SK-N-SH (cell line): Measurements from ENCODE around the gene ATP11C. TPM values are rescaled to one million over a fixed set of nuclear protein-coding genes. Genes with fewer than 3 reads are reported as not detected.

Source experiments
- CTCF ChIA-PET: fragments of 300-600, 350-600 bp; formaldehyde crosslinking; extraction: SDS; loops from one replicate; lab custom pipeline; 2021; lab: Yijun Ruan, JAX
- POLR2A ChIA-PET: fragments of 350-600 bp; sonication (Branson Sonifier 250); formaldehyde crosslinking; extraction: SDS; loops from one replicate; lab custom pipeline; 2020; ENCODE audit warnings: antibody characterized with exemption, inconsistent platforms; lab: Yijun Ruan, JAX
- DNase-seq: peaks from one replicate; pipeline ENCODE4 v3.0.0; 2012
- H2AFZ ChIP-seq: fragments of 200-600 bp; sonication (generic); 2 replicates; pipeline ENCODE4 v1.8.1; 2016; ENCODE audit warnings: antibody characterized with exemption, mild to moderate bottlenecking, low read depth
- H3F3A ChIP-seq: fragments of 200-600 bp; sonication (generic); replicated peaks from 2 replicates; pipeline ENCODE3; 2016; ENCODE audit warnings: antibody characterized with exemption, mild to moderate bottlenecking; ENCODE audit not compliant: insufficient read depth
- H3K27ac ChIP-seq, 2 experiments: fragments of 200-500 bp in 1 of 2; fragments of 200-600 bp in 1 of 2; sonication (Bioruptor generic) in 1 of 2; sonication (generic), shearing (Covaris generic) in 1 of 2; 2 replicates each; pipeline versions ENCODE4 v1.5.1 to v1.6.1; 2014 to 2016; ENCODE audit warnings: low read depth in 2 of 2, inconsistent platforms in 1 of 2, low read length in 1 of 2, mild to moderate bottlenecking in 1 of 2, mixed read lengths in 1 of 2
- H3K27me3 ChIP-seq: fragments of 200-600 bp; sonication (generic), shearing (Covaris generic); 2 replicates; pipeline ENCODE4 v1.6.1; 2016; ENCODE audit warnings: mixed run types; ENCODE audit not compliant: insufficient read depth
- H3K36me3 ChIP-seq, 2 experiments: fragments of 200-500 bp in 1 of 2; fragments of 200-600 bp in 1 of 2; sonication (Bioruptor generic) in 1 of 2; sonication (generic) in 1 of 2; replicated peaks in 1 of 2; 2 replicates each; pipeline versions ENCODE3 to v1.5.1; 2014 to 2016; ENCODE audit warnings: low read length in 1 of 2, mild to moderate bottlenecking in 1 of 2; ENCODE audit not compliant: insufficient read depth in 2 of 2, control insufficient read depth in 1 of 2
- H3K4me1 ChIP-seq, 2 experiments: fragments of 200-500 bp in 1 of 2; fragments of 200-600 bp in 1 of 2; sonication (Bioruptor generic) in 1 of 2; sonication (generic), shearing (Covaris generic) in 1 of 2; 2 replicates each; pipeline versions ENCODE4 v1.5.1 to v1.6.1; 2014 to 2016; ENCODE audit warnings: low read depth in 1 of 2, low read length in 1 of 2, mixed run types in 1 of 2; ENCODE audit not compliant: insufficient read depth in 2 of 2, control insufficient read depth in 1 of 2
- H3K4me2 ChIP-seq: fragments of 200-600 bp; sonication (generic), shearing (Covaris generic); 2 replicates; pipeline ENCODE4 v1.6.1; 2017; ENCODE audit warnings: mixed run types
- H3K4me3 ChIP-seq, 2 experiments: fragments of 200-500 bp in 1 of 2; fragments of 200-600 bp in 1 of 2; sonication (Bioruptor generic) in 1 of 2; sonication (generic), shearing (Covaris generic) in 1 of 2; 2 replicates each; pipeline versions ENCODE4 v1.5.1 to v1.8.1; 2014 to 2016; ENCODE audit warnings: low read depth in 2 of 2, inconsistent platforms in 1 of 2, low read length in 1 of 2, mild to moderate bottlenecking in 1 of 2, mixed read lengths in 1 of 2, moderate library complexity in 1 of 2
- H3K79me2 ChIP-seq: fragments of 200-600 bp; sonication (generic); 2 replicates; pipeline ENCODE4 v1.8.1; 2017; ENCODE audit warnings: mild to moderate bottlenecking; ENCODE audit not compliant: insufficient read depth
- H3K9ac ChIP-seq: fragments of 200-600 bp; sonication (generic); 2 replicates; pipeline ENCODE4 v1.6.1; 2017; ENCODE audit warnings: mixed run types
- H3K9me2 ChIP-seq: fragments of 200-600 bp; sonication (generic); 2 replicates; pipeline ENCODE4 v1.6.1; 2017; ENCODE audit warnings: mixed run types
- H3K9me3 ChIP-seq: fragments of 200-600 bp; sonication (generic); 2 replicates; pipeline ENCODE4 v1.6.1; 2017; ENCODE audit warnings: mixed run types, mild to moderate bottlenecking, moderate library complexity
- H4K20me1 ChIP-seq: fragments of 200-600 bp; sonication (generic); 2 replicates; pipeline ENCODE4 v1.6.1; 2017; ENCODE audit warnings: mild to moderate bottlenecking, mixed run types; ENCODE audit not compliant: insufficient read depth
- ELF1 ChIP-seq: IDR thresholded peaks from 2 replicates; pipeline ENCODE4 v1.4.0; 2012
- EP300 ChIP-seq, 2 experiments: IDR thresholded peaks; 2 replicates each; pipeline versions ENCODE4 v1.4.0 to v1.6.1; 2012; ENCODE audit warnings: borderline replicate concordance in 1 of 2, low read depth in 1 of 2, low read length in 1 of 2
- FOSL2 ChIP-seq: IDR thresholded peaks from 2 replicates; pipeline ENCODE4 v1.4.0; 2012; ENCODE audit warnings: low read depth, mild to moderate bottlenecking, moderate library complexity, borderline replicate concordance
- GATA2 ChIP-seq: sonication (generic); formaldehyde crosslinking; IDR thresholded peaks from 2 replicates; pipeline ENCODE4 v1.5.0; 2020; ENCODE audit warnings: mild to moderate bottlenecking, missing genetic modification reagents
- JUND ChIP-seq: IDR thresholded peaks from 2 replicates; pipeline ENCODE4 v1.4.0; 2012
- MEF2A ChIP-seq: IDR thresholded peaks from 2 replicates; pipeline ENCODE4 v1.4.0; 2012; ENCODE audit warnings: low read depth, borderline replicate concordance
- MXI1 ChIP-seq: IDR thresholded peaks from 2 replicates; pipeline ENCODE4 v1.6.1; 2012; ENCODE audit warnings: mild to moderate bottlenecking, low read depth, low read length, improper control_type of control experiment
- NRF1 ChIP-seq: IDR thresholded peaks from 2 replicates; pipeline ENCODE4 v1.6.1; 2012; ENCODE audit warnings: low read depth, mild to moderate bottlenecking, low read length
- PBX3 ChIP-seq: IDR thresholded peaks from 2 replicates; pipeline ENCODE4; 2012
- POLR2AphosphoS5 ChIP-seq: IDR thresholded peaks from 2 replicates; pipeline ENCODE4 v1.6.1; 2012; ENCODE audit warnings: low read depth, low read length
- RXRA ChIP-seq: IDR thresholded peaks from 2 replicates; pipeline ENCODE4 v1.4.0; 2012; ENCODE audit warnings: low read depth, mild to moderate bottlenecking, borderline replicate concordance
- TCF12 ChIP-seq: IDR thresholded peaks from 2 replicates; pipeline ENCODE4 v1.4.0; 2012
- ZBTB33 ChIP-seq: IDR thresholded peaks from 2 replicates; pipeline ENCODE4 v1.4.0; 2012; ENCODE audit warnings: low read depth, borderline replicate concordance
- WGBS: methylation state at CpG from one replicate; pipeline ENCODE4 v1.1.6; 2017; ENCODE audit warnings: low lambda C conversion rate; 5-methylcytosine and 5-hydroxymethylcytosine counted together
- polyA plus RNA-seq, 3 experiments: library from polyadenylated mRNA; depleted of rRNA; stranded (reverse); fragments of >200 nt; gene quantifications; 2 replicates each; pipeline ENCODE4 v1.2.3, GENCODE V29; 2012
- TF ChIP-seq, protein P1 (sequence below): IDR thresholded peaks from 2 replicates; pipeline ENCODE4 v1.4.0; 2012; ENCODE audit warnings: low read depth
- TF ChIP-seq, protein P2 (sequence below): IDR thresholded peaks from 2 replicates; pipeline ENCODE4 v1.4.0; 2012; ENCODE audit warnings: low read depth, borderline replicate concordance
- TF ChIP-seq, protein P3 (sequence below): IDR thresholded peaks from 2 replicates; pipeline ENCODE4 v1.6.1; 2012; ENCODE audit warnings: mild to moderate bottlenecking, low read depth, low read length, moderate library complexity
- TF ChIP-seq, protein P4 (sequence below): fragments of 150-350 bp; IDR thresholded peaks from 2 replicates; pipeline ENCODE4 v1.6.1; 2016; ENCODE audit warnings: mild to moderate bottlenecking, low read depth, low read length

The ATP11C gene
- polyA plus RNA-seq, 1 of the 3 experiments (the other 2 are of a cell fraction) = 18.5 TPM

- H3K9me3 ChIP-seq = no peaks in the 10 kb centered on the region
- peaks cover 24% of the 10 kb centered on the region for H3F3A ChIP-seq
- WGBS = 9% methylated on average over 4 of the region's 4 CpGs
- peaks cover 75% of the 10 kb centered on the region for H3K79me2 ChIP-seq
- peaks cover 4 to 21% of the 10 kb centered on the region in 2 experiments; a peak in 3 of 4 replicates for H3K4me1 ChIP-seq
- H3K36me3 ChIP-seq = peaks cover 0 to 7% of the 10 kb centered on the region in 2 experiments
- DNase-seq = peak; percentile 31
- peak overlapping the region; percentile 64 to 94 for H3K27ac ChIP-seq
- H3K4me3 ChIP-seq = no peak overlapping the region
- peak overlapping the region; percentile 57 for H3K4me2 ChIP-seq
- H4K20me1 ChIP-seq = no peaks in the 10 kb centered on the region
- H3K9ac ChIP-seq = peak overlapping the region; percentile 58
- ChIA-PET CTCF (no interaction called here), POLR2A (no interaction called here)
- no peaks in the 10 kb centered on the region for H3K9me2 ChIP-seq
- no peak for TF ChIP-seq GATA2 (CRISPR knock-in tag)
- TF ChIP-seq, protein P1, sequence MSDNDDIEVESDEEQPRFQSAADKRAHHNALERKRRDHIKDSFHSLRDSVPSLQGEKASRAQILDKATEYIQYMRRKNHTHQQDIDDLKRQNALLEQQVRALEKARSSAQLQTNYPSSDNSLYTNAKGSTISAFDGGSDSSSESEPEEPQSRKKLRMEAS = 0 out of 2 replicates have a peak, but pooled peaks have one; percentile 11
- TF ChIP-seq, protein P2, sequence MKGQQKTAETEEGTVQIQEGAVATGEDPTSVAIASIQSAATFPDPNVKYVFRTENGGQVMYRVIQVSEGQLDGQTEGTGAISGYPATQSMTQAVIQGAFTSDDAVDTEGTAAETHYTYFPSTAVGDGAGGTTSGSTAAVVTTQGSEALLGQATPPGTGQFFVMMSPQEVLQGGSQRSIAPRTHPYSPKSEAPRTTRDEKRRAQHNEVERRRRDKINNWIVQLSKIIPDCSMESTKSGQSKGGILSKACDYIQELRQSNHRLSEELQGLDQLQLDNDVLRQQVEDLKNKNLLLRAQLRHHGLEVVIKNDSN = no peak
- TF ChIP-seq, protein P3, sequence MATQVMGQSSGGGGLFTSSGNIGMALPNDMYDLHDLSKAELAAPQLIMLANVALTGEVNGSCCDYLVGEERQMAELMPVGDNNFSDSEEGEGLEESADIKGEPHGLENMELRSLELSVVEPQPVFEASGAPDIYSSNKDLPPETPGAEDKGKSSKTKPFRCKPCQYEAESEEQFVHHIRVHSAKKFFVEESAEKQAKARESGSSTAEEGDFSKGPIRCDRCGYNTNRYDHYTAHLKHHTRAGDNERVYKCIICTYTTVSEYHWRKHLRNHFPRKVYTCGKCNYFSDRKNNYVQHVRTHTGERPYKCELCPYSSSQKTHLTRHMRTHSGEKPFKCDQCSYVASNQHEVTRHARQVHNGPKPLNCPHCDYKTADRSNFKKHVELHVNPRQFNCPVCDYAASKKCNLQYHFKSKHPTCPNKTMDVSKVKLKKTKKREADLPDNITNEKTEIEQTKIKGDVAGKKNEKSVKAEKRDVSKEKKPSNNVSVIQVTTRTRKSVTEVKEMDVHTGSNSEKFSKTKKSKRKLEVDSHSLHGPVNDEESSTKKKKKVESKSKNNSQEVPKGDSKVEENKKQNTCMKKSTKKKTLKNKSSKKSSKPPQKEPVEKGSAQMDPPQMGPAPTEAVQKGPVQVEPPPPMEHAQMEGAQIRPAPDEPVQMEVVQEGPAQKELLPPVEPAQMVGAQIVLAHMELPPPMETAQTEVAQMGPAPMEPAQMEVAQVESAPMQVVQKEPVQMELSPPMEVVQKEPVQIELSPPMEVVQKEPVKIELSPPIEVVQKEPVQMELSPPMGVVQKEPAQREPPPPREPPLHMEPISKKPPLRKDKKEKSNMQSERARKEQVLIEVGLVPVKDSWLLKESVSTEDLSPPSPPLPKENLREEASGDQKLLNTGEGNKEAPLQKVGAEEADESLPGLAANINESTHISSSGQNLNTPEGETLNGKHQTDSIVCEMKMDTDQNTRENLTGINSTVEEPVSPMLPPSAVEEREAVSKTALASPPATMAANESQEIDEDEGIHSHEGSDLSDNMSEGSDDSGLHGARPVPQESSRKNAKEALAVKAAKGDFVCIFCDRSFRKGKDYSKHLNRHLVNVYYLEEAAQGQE = no peak
- TF ChIP-seq FOSL2 = no peak
- peak; percentile 24; the same call in 1 of the 2 replicates for TF ChIP-seq JUND
- TF ChIP-seq RXRA = no peak
- TF ChIP-seq MEF2A = no peak
- no peak for TF ChIP-seq ELF1
- peak; percentile 79 for TF ChIP-seq PBX3
- peak in 1 of 2 experiments; percentile 22; a peak in 1 of 4 replicates for TF ChIP-seq EP300 (IDR thresholded peaks at IDR 0.05; ENCODE audit: borderline replicate concordance in 1 of 2, low read depth in 1 of 2, low read length in 1 of 2)
- TF ChIP-seq, protein P4, sequence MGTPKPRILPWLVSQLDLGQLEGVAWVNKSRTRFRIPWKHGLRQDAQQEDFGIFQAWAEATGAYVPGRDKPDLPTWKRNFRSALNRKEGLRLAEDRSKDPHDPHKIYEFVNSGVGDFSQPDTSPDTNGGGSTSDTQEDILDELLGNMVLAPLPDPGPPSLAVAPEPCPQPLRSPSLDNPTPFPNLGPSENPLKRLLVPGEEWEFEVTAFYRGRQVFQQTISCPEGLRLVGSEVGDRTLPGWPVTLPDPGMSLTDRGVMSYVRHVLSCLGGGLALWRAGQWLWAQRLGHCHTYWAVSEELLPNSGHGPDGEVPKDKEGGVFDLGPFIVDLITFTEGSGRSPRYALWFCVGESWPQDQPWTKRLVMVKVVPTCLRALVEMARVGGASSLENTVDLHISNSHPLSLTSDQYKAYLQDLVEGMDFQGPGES = no peak
- TF ChIP-seq NRF1 = no peak
- TF ChIP-seq TCF12 = peak; percentile 30; the same call in 1 of the 2 replicates
- TF ChIP-seq MXI1 = 0 out of 2 replicates have a peak, but pooled peaks have one; percentile 55
- TF ChIP-seq ZBTB33 = no peak
- no peak for TF ChIP-seq POLR2AphosphoS5
- H2AFZ ChIP-seq = no peak overlapping the region
- H3K27me3 ChIP-seq = no peaks in the 10 kb centered on the region
These were observed 51.7 kb downstream of the ATP11C start for GRCh38 chrX:139881130-139881529.
